ENCODE results near the gene ANK2. TPM values are rescaled to one million over a fixed set of nuclear protein-coding genes. Genes with fewer than 3 reads are reported as not detected.

The ANK2 gene
- total RNA-seq, 1 experiment from 2014 or later, result 5.6 TPM

DNA sequence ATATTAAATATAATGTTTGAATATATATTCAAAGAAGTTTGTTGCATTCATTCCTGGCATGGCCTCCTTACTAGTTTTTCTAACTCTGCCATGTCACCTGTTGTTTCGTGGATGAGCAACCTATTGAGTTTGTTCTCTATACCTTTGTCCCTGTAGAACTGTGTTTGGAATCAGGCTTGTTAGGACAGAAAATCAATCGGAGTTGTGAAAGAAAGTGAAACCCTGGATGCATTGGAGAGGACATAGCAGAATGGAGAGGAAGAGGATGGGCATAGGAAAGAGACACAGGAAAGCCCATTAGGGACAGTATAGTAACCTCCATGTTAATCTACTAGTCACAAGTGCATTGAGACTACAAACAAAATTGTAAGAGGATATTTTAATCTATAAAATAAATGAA is 31.2 kb downstream of the ANK2 start:
- Histone ChIP-seq H3K36me3 (ENCODE audit: control insufficient read depth in 1 of 2, insufficient read depth in 2 of 2, low read length in 2 of 2) (no peaks in the 10 kb centered on the region), H3K27me3 (ENCODE audit: insufficient read depth, low read length) (no peaks in the 10 kb centered on the region), H3K4me2 (ENCODE audit: low read length) (no peak overlapping the region), H3K4me1 (ENCODE audit: control insufficient read depth in 1 of 2, insufficient read depth in 2 of 2, low read length in 2 of 2) (no peaks in the 10 kb centered on the region), H3K79me2 (ENCODE audit: insufficient read depth, low read length) (no peaks in the 10 kb centered on the region), H3K4me3 (replicated peaks in 1 of 2; ENCODE audit: low read depth in 1 of 2, low read length in 2 of 2) (no peak overlapping the region), H2AFZ (ENCODE audit: low read depth, low read length, poor library complexity, severe bottlenecking) (no peak overlapping the region), H3K9me3 (ENCODE audit: control insufficient read depth in 1 of 2, insufficient read depth in 1 of 2, low read depth in 1 of 2, low read length in 2 of 2) (no peaks in the 10 kb centered on the region), H3K27ac (ENCODE audit: low read depth, low read length) (no peak overlapping the region), H3K9ac (ENCODE audit: low read length) (no peak overlapping the region), H3K9me2 (ENCODE audit: insufficient read depth) (no peaks in the 10 kb centered on the region), H4K20me1 (ENCODE audit: insufficient read depth) (no peaks in the 10 kb centered on the region)
- ChIA-PET CTCF (no interaction called here), RAD21 (ENCODE audit: low non-redundant PET in 1 of 2, low total read pairs in 2 of 2, uncharacterized antibody in 2 of 2, unreplicated experiment in 2 of 2) (no interaction called here), POLR2A (interaction anchor here (0.8 kb wide), 1 partner anchor 12 kb away, joined by 3 read pairs; no protein-coding TSS in a partner anchor)
- no peak for DNase-seq (ENCODE audit: low read depth, low spot score)
- intact Hi-C loops (cut with micrococcal nuclease), result no loop called here
- TF ChIP-seq SIN3A (IDR thresholded peaks at IDR 0.05; ENCODE audit: low read depth), result no peak
- no peak for TF ChIP-seq ATF3 (IDR thresholded peaks at IDR 0.05)
- TF ChIP-seq FOSL1 (IDR thresholded peaks at IDR 0.05; ENCODE audit: low read depth), result no peak
- no peak for TF ChIP-seq SRF (IDR thresholded peaks at IDR 0.05; ENCODE audit: low read depth)
- TF ChIP-seq CEBPB (IDR thresholded peaks at IDR 0.05; ENCODE audit: low read depth), result no peak
- no TSS peak for BruUV-seq (replicated peaks)
- ATAC-seq, result no peak

- POLR2A ChIA-PET, result no interaction called here
- Histone ChIP-seq H2AFZ (ENCODE audit: low read depth, low read length, poor library complexity, severe bottlenecking) (no peak overlapping the region), H3K9me2 (ENCODE audit: insufficient read depth) (no peaks in the 10 kb centered on the region), H3K79me2 (ENCODE audit: insufficient read depth, low read length) (no peaks in the 10 kb centered on the region), H3K9ac (ENCODE audit: low read length) (no peak overlapping the region), H3K27me3 (ENCODE audit: insufficient read depth, low read length) (no peaks in the 10 kb centered on the region), H3K9me3 (ENCODE audit: control insufficient read depth in 1 of 2, insufficient read depth in 1 of 2, low read depth in 1 of 2, low read length in 2 of 2) (no peaks in the 10 kb centered on the region), H4K20me1 (ENCODE audit: insufficient read depth) (no peaks in the 10 kb centered on the region), H3K4me3 (replicated peaks in 1 of 2; ENCODE audit: low read depth in 1 of 2, low read length in 2 of 2) (no peak overlapping the region), H3K36me3 (ENCODE audit: control insufficient read depth in 1 of 2, insufficient read depth in 2 of 2, low read length in 2 of 2) (no peaks in the 10 kb centered on the region), H3K27ac (ENCODE audit: low read depth, low read length) (no peak overlapping the region), H3K4me2 (ENCODE audit: low read length) (no peak overlapping the region), H3K4me1 (ENCODE audit: control insufficient read depth in 1 of 2, insufficient read depth in 2 of 2, low read length in 2 of 2) (no peaks in the 10 kb centered on the region)
- no TSS peak for BruUV-seq (replicated peaks)
- intact Hi-C loops (cut with micrococcal nuclease), result no loop called here
- DNase-seq (ENCODE audit: low read depth, low spot score) (no peak), ATAC-seq (no peak)
- TF ChIP-seq ELF1 (IDR thresholded peaks at IDR 0.05; ENCODE audit: borderline replicate concordance, low read depth) (no peak), SIN3A (IDR thresholded peaks at IDR 0.05; ENCODE audit: low read depth) (no peak), SRF (IDR thresholded peaks at IDR 0.05; ENCODE audit: low read depth) (no peak), FOSL1 (IDR thresholded peaks at IDR 0.05; ENCODE audit: low read depth) (no peak), CEBPB (IDR thresholded peaks at IDR 0.05; ENCODE audit: low read depth) (no peak), YY1 (IDR thresholded peaks at IDR 0.05; ENCODE audit: extremely low read depth, insufficient replicate concordance, low read depth, low read length) (no peak), POLR2A (IDR thresholded peaks at IDR 0.05; ENCODE audit: borderline replicate concordance, extremely low read depth, insufficient read depth, insufficient read length) (no peak), POLR2AphosphoS5 (IDR thresholded peaks at IDR 0.05; ENCODE audit: low read depth, low read length) (no peak), ATF3 (IDR thresholded peaks at IDR 0.05) (no peak), EZH2phosphoT487 (IDR thresholded peaks at IDR 0.05; ENCODE audit: borderline replicate concordance) (no peak), EZH2 (IDR thresholded peaks at IDR 0.05) (no peak)
- TF ChIP-seq, protein P1, sequence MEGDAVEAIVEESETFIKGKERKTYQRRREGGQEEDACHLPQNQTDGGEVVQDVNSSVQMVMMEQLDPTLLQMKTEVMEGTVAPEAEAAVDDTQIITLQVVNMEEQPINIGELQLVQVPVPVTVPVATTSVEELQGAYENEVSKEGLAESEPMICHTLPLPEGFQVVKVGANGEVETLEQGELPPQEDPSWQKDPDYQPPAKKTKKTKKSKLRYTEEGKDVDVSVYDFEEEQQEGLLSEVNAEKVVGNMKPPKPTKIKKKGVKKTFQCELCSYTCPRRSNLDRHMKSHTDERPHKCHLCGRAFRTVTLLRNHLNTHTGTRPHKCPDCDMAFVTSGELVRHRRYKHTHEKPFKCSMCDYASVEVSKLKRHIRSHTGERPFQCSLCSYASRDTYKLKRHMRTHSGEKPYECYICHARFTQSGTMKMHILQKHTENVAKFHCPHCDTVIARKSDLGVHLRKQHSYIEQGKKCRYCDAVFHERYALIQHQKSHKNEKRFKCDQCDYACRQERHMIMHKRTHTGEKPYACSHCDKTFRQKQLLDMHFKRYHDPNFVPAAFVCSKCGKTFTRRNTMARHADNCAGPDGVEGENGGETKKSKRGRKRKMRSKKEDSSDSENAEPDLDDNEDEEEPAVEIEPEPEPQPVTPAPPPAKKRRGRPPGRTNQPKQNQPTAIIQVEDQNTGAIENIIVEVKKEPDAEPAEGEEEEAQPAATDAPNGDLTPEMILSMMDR (IDR thresholded peaks at IDR 0.05 in 2 of 3, conservative IDR thresholded peaks at IDR 0.05 in 1 of 3; ENCODE audit: borderline replicate concordance in 1 of 3, insufficient read depth in 1 of 3, low read depth in 2 of 3, low read length in 2 of 3), result no peak
- TF ChIP-seq, protein P2, sequence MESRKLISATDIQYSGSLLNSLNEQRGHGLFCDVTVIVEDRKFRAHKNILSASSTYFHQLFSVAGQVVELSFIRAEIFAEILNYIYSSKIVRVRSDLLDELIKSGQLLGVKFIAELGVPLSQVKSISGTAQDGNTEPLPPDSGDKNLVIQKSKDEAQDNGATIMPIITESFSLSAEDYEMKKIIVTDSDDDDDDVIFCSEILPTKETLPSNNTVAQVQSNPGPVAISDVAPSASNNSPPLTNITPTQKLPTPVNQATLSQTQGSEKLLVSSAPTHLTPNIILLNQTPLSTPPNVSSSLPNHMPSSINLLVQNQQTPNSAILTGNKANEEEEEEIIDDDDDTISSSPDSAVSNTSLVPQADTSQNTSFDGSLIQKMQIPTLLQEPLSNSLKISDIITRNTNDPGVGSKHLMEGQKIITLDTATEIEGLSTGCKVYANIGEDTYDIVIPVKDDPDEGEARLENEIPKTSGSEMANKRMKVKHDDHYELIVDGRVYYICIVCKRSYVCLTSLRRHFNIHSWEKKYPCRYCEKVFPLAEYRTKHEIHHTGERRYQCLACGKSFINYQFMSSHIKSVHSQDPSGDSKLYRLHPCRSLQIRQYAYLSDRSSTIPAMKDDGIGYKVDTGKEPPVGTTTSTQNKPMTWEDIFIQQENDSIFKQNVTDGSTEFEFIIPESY (IDR thresholded peaks at IDR 0.05; ENCODE audit: extremely low read depth, insufficient replicate concordance, low read length), result no peak
- RAD21 ChIA-PET (ENCODE audit: low non-redundant PET in 1 of 2, low total read pairs in 2 of 2, uncharacterized antibody in 2 of 2, unreplicated experiment in 2 of 2), result no interaction called here
- CTCF ChIA-PET, result no interaction called here
Observed at GRCh38 chr4:113083346-113083745, 33.9 kb downstream of the ANK2 start.
